Astrocyte (in vitro differentiated cells and primary cell): ENCODE data around the gene SEC31B.

ENCODE experiments used
- CTCF ChIP-seq: IDR thresholded peaks from 2 replicates; pipeline ENCODE4 v1.5.1; 2011; ENCODE audit warnings: low read depth, mild to moderate bottlenecking, inconsistent platforms, low read length, moderate library complexity; ENCODE audit not compliant: insufficient read depth
- EZH2 ChIP-seq: IDR thresholded peaks from 2 replicates; pipeline ENCODE4 v1.6.1; 2012; ENCODE audit warnings: mild to moderate bottlenecking, low read length, inconsistent platforms; ENCODE audit not compliant: insufficient read depth

GRCh38 chr10:100477970-100478369, 41.7 kb downstream of the SEC31B start:
- no peak for TF ChIP-seq CTCF
- no peak for TF ChIP-seq EZH2
